SK-N-SH treated with all-trans-retinoic acid at 6 μM for 48 hours (cell line): ENCODE data around the gene CLPTM1L.

ENCODE experiments used
- ARNTL ChIP-seq: fragments of 450-650 bp; formaldehyde crosslinking; IDR thresholded peaks from 2 replicates; pipeline ENCODE4 v1.5.0; 2020; ENCODE audit warnings: low read depth, mild to moderate bottlenecking, moderate library complexity, borderline replicate concordance
- GLIS3 ChIP-seq: fragments of 250-450 bp; sonication (Bioruptor Pico); IDR thresholded peaks from 2 replicates; pipeline ENCODE4 v1.5.0; 2020; ENCODE audit warnings: mild to moderate bottlenecking, moderate library complexity
- ISL1 ChIP-seq: fragments of 250-450 bp; sonication (Bioruptor Pico); IDR thresholded peaks from 2 replicates; pipeline ENCODE4 v2.1.2; 2022; ENCODE audit warnings: mild to moderate bottlenecking, moderate library complexity
- OSR1 ChIP-seq: fragments of 250-450 bp; sonication (Bioruptor Pico); IDR thresholded peaks from 2 replicates; pipeline ENCODE4 v1.8.0; 2022; ENCODE audit warnings: moderate library complexity, mild to moderate bottlenecking, inconsistent platforms
- TF ChIP-seq, protein P1 (sequence below): fragments of 250-450 bp; sonication (Bioruptor Pico); IDR thresholded peaks from 2 replicates; pipeline ENCODE4 v1.8.0; 2021; ENCODE audit warnings: low read depth, mild to moderate bottlenecking, moderate library complexity, borderline replicate concordance

GRCh38 chr5:1383886-1384401 lies 39.0 kb upstream of the CLPTM1L start:
- TF ChIP-seq GLIS3 (CRISPR knock-in tag), result no peak
- TF ChIP-seq, protein P1, sequence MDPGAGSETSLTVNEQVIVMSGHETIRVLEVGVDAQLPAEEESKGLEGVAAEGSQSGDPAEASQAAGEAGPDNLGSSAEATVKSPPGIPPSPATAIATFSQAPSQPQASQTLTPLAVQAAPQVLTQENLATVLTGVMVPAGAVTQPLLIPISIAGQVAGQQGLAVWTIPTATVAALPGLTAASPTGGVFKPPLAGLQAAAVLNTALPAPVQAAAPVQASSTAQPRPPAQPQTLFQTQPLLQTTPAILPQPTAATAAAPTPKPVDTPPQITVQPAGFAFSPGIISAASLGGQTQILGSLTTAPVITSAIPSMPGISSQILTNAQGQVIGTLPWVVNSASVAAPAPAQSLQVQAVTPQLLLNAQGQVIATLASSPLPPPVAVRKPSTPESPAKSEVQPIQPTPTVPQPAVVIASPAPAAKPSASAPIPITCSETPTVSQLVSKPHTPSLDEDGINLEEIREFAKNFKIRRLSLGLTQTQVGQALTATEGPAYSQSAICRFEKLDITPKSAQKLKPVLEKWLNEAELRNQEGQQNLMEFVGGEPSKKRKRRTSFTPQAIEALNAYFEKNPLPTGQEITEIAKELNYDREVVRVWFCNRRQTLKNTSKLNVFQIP (CRISPR knock-in tag), result no peak
- TF ChIP-seq ISL1 (CRISPR knock-in tag), result no peak
- TF ChIP-seq OSR1 (CRISPR knock-in tag), result no peak
- no peak for TF ChIP-seq ARNTL
